ENCODE results near the gene TBCC. TPM values are rescaled to one million over a fixed set of nuclear protein-coding genes. Genes with fewer than 3 reads are reported as not detected.

TBCC gene
- total and polyA plus RNA-seq, 10 of the 15 experiments (the other 5 are each of a cell fraction or from before 2014, with no cell fraction given): 2.5 to 41.9 (median 20.3) TPM

GRCh38 chr6:42726485-42727086 lies 19.3 kb downstream of the TBCC start (continued):
- no peak for TF ChIP-seq NR2C1 (IDR thresholded peaks at IDR 0.05)
- no peak for TF ChIP-seq IKZF1 (conservative IDR thresholded peaks at IDR 0.05)
- no peak for TF ChIP-seq E2F4 (IDR thresholded peaks at IDR 0.05; ENCODE audit: low read depth, low read length)
- TF ChIP-seq HDGF (IDR thresholded peaks at IDR 0.05): no peak
- TF ChIP-seq GABPA (IDR thresholded peaks at IDR 0.05; ENCODE audit: low read depth): no peak
- peak; percentile 19; the same call in 1 of the 2 replicates for TF ChIP-seq RUNX3 (IDR thresholded peaks at IDR 0.05; ENCODE audit: low read length)
- no peak for TF ChIP-seq SMAD1 (IDR thresholded peaks at IDR 0.05; ENCODE audit: low read depth, partially characterized antibody)
- TF ChIP-seq SUZ12 (IDR thresholded peaks at IDR 0.05; ENCODE audit: unreplicated experiment): no peak
- no peak for TF ChIP-seq SIX5 (IDR thresholded peaks at IDR 0.05; ENCODE audit: low read depth, low read length, severe bottlenecking)
- no peak for TF ChIP-seq ZSCAN29 (IDR thresholded peaks at IDR 0.05)
- TF ChIP-seq SIN3A (IDR thresholded peaks at IDR 0.05; ENCODE audit: low read depth, low read length): no peak
- TF ChIP-seq CEBPZ (IDR thresholded peaks at IDR 0.05; ENCODE audit: low read depth, low read length): no peak
- 0 out of 2 replicates have a peak, but pooled peaks have one; percentile 16 for TF ChIP-seq IRF4 (IDR thresholded peaks at IDR 0.05; ENCODE audit: low read depth, low read length)
- no peak for TF ChIP-seq STAT3 (IDR thresholded peaks at IDR 0.05; ENCODE audit: low read depth, low read length)
- TF ChIP-seq TCF7 (IDR thresholded peaks at IDR 0.05; ENCODE audit: borderline replicate concordance): no peak
- no peak for TF ChIP-seq SREBF2 (IDR thresholded peaks at IDR 0.05; ENCODE audit: low read length)
- peak; percentile 70; the same call in 1 of the 2 replicates for TF ChIP-seq RB1 (IDR thresholded peaks at IDR 0.05; ENCODE audit: borderline replicate concordance)
- peak; percentile 41 for TF ChIP-seq MEF2B (IDR thresholded peaks at IDR 0.05; ENCODE audit: partially characterized antibody, poor library complexity, severe bottlenecking)
- no peak for TF ChIP-seq DPF2 (IDR thresholded peaks at IDR 0.05)
- TF ChIP-seq SREBF1 (IDR thresholded peaks at IDR 0.05; ENCODE audit: low read length): no peak
- TF ChIP-seq, protein P1, sequence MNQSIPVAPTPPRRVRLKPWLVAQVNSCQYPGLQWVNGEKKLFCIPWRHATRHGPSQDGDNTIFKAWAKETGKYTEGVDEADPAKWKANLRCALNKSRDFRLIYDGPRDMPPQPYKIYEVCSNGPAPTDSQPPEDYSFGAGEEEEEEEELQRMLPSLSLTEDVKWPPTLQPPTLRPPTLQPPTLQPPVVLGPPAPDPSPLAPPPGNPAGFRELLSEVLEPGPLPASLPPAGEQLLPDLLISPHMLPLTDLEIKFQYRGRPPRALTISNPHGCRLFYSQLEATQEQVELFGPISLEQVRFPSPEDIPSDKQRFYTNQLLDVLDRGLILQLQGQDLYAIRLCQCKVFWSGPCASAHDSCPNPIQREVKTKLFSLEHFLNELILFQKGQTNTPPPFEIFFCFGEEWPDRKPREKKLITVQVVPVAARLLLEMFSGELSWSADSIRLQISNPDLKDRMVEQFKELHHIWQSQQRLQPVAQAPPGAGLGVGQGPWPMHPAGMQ (IDR thresholded peaks at IDR 0.05; ENCODE audit: borderline replicate concordance): no peak
- no peak for TF ChIP-seq NFXL1 (IDR thresholded peaks at IDR 0.05; ENCODE audit: borderline replicate concordance)
- TF ChIP-seq PAX8 (IDR thresholded peaks at IDR 0.05): no peak
- no peak for TF ChIP-seq EGR1 (IDR thresholded peaks at IDR 0.05; ENCODE audit: borderline replicate concordance in 1 of 2, low read depth in 2 of 2, low read length in 2 of 2)
- 0 out of 3 replicates have a peak, but pooled peaks have one; percentile 22 for TF ChIP-seq POU2F2 (IDR thresholded peaks at IDR 0.05; ENCODE audit: borderline replicate concordance, low read depth, low read length)
- no peak for TF ChIP-seq EED (IDR thresholded peaks at IDR 0.05; ENCODE audit: low read depth)
- no peak for TF ChIP-seq RCOR1 (conservative IDR thresholded peaks at IDR 0.05; ENCODE audit: low read depth, low read length)
